Measurements from ENCODE around the gene ABCB10. TPM values are rescaled to one million over a fixed set of nuclear protein-coding genes. Genes with fewer than 3 reads are reported as not detected.

Gene ABCB10
- polyA plus RNA-seq, 1 donor (not counting 4 experiments of a cell fraction or from before 2014, with no cell fraction given) = 14.3 TPM

GRCh38 chr1:229603371-229604005, 45.0 kb upstream of the ABCB10 start:
- TF ChIP-seq EZH2 (IDR thresholded peaks at IDR 0.05; ENCODE audit: low read length) (no peak), CTCF (optimal IDR thresholded peaks at IDR 0.05 in 1 of 3, IDR thresholded peaks at IDR 0.05 in 1 of 3, conservative IDR thresholded peaks at IDR 0.05 in 1 of 3; ENCODE audit: extremely low read depth in 1 of 3, insufficient read depth in 2 of 3, low read length in 3 of 3) (no peak)
- H3K4me2 ChIP-seq (ENCODE audit: control insufficient read depth, extremely low read depth, insufficient read depth, low read depth, low read length) = no peak overlapping the region
- H3K79me2 ChIP-seq (ENCODE audit: control insufficient read depth, insufficient read depth, low read length) = peaks cover 13% of the 10 kb centered on the region
- H3K9me1 ChIP-seq (ENCODE audit: control insufficient read depth, extremely low read depth, insufficient read depth, low read length) = no peaks in the 10 kb centered on the region
- no peak overlapping the region for H3K27ac ChIP-seq (ENCODE audit: control insufficient read depth, insufficient read depth, low read length)
- H4K20me1 ChIP-seq (ENCODE audit: control insufficient read depth, extremely low read depth, insufficient read depth, low read length) = no peaks in the 10 kb centered on the region
- FAIRE-seq (peak; percentile 5), DNase-seq (ENCODE audit: low read depth, low spot score) (no peak)
- no peaks in the 10 kb centered on the region for H3K9me3 ChIP-seq (ENCODE audit: control insufficient read depth, low read depth, low read length)
- no peaks in the 10 kb centered on the region for H3K4me1 ChIP-seq (ENCODE audit: control insufficient read depth, extremely low read depth, insufficient read depth, low read length)
- H3K4me3 ChIP-seq (ENCODE audit: control insufficient read depth in 2 of 3, extremely low read depth in 1 of 3, insufficient read depth in 2 of 3, low read depth in 1 of 3, low read length in 3 of 3) = no peak overlapping the region
- H3K9ac ChIP-seq (ENCODE audit: control insufficient read depth, extremely low read depth, insufficient read depth, low read length) = no peak overlapping the region
- H3K36me3 ChIP-seq (ENCODE audit: control insufficient read depth in 2 of 2, extremely low read depth in 1 of 2, insufficient read depth in 2 of 2, low read length in 2 of 2) = peaks cover 15 to 25% of the 10 kb centered on the region in 2 experiments
- no peak overlapping the region for H2AFZ ChIP-seq (ENCODE audit: control insufficient read depth, low read length)
- H3K27me3 ChIP-seq (ENCODE audit: control insufficient read depth, extremely low read depth, insufficient read depth, low read length) = no peaks in the 10 kb centered on the region
- dilution Hi-C loops (cut with MboI; ENCODE audit: extremely low pct_ligation_motif_present, low sequenced_read_pairs) = no loop called here

DNA sequence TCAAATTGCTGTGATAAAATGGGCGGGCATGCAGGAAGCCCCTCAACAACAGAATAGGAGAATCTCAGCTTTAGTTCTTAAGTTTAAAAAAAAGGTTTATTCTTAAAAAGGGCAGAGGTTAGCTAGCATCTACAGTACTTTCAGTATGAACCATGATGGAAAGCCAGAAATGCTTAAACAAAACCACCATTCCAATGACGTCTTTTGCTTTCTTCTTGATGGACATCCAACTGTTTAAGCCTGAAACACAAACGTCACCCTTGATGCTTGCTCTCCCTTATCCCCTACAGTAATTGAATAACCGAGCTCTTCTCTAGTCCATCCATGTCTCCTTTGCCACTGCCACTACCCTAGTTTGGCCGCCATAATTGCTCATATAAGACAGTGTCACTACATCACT, 41.7 kb upstream of the ABCB10 start:
- Histone ChIP-seq H4K20me1 (ENCODE audit: control insufficient read depth, extremely low read depth, insufficient read depth, low read length) (peaks cover 2% of the 10 kb centered on the region), H3K27me3 (ENCODE audit: control insufficient read depth, extremely low read depth, insufficient read depth, low read length) (no peaks in the 10 kb centered on the region), H3K4me3 (ENCODE audit: control insufficient read depth in 2 of 3, extremely low read depth in 1 of 3, insufficient read depth in 2 of 3, low read depth in 1 of 3, low read length in 3 of 3) (no peak overlapping the region), H3K27ac (ENCODE audit: control insufficient read depth, insufficient read depth, low read length) (no peak overlapping the region), H2AFZ (ENCODE audit: control insufficient read depth, low read length) (no peak overlapping the region), H3K4me1 (ENCODE audit: control insufficient read depth, extremely low read depth, insufficient read depth, low read length) (no peaks in the 10 kb centered on the region), H3K9me1 (ENCODE audit: control insufficient read depth, extremely low read depth, insufficient read depth, low read length) (no peaks in the 10 kb centered on the region), H3K79me2 (ENCODE audit: control insufficient read depth, insufficient read depth, low read length) (peaks cover 21% of the 10 kb centered on the region), H3K4me2 (ENCODE audit: control insufficient read depth, extremely low read depth, insufficient read depth, low read depth, low read length) (no peak overlapping the region), H3K36me3 (ENCODE audit: control insufficient read depth in 2 of 2, extremely low read depth in 1 of 2, insufficient read depth in 2 of 2, low read length in 2 of 2) (peaks cover 11 to 17% of the 10 kb centered on the region in 2 experiments), H3K9ac (ENCODE audit: control insufficient read depth, extremely low read depth, insufficient read depth, low read length) (no peak overlapping the region), H3K9me3 (ENCODE audit: control insufficient read depth, low read depth, low read length) (no peaks in the 10 kb centered on the region)
- TF ChIP-seq CTCF (optimal IDR thresholded peaks at IDR 0.05 in 1 of 3, IDR thresholded peaks at IDR 0.05 in 1 of 3, conservative IDR thresholded peaks at IDR 0.05 in 1 of 3; ENCODE audit: extremely low read depth in 1 of 3, insufficient read depth in 2 of 3, low read length in 3 of 3) = no peak
- DNase-seq (ENCODE audit: low read depth, low spot score) = no peak
- dilution Hi-C loops (cut with MboI; ENCODE audit: extremely low pct_ligation_motif_present, low sequenced_read_pairs) = no loop called here
- FAIRE-seq = no peak

All from keratinocyte (primary cell).